HG03103 (cell line): ENCODE results near the gene RAPSN.

Experiments
- ATAC-seq: cut with Tn5 transposase; IDR thresholded peaks from one replicate; pipeline ENCODE4 v1.9.1; 2021; ENCODE audit warnings: low read depth; ENCODE audit not compliant: unreplicated experiment

RAPSN gene

DNA sequence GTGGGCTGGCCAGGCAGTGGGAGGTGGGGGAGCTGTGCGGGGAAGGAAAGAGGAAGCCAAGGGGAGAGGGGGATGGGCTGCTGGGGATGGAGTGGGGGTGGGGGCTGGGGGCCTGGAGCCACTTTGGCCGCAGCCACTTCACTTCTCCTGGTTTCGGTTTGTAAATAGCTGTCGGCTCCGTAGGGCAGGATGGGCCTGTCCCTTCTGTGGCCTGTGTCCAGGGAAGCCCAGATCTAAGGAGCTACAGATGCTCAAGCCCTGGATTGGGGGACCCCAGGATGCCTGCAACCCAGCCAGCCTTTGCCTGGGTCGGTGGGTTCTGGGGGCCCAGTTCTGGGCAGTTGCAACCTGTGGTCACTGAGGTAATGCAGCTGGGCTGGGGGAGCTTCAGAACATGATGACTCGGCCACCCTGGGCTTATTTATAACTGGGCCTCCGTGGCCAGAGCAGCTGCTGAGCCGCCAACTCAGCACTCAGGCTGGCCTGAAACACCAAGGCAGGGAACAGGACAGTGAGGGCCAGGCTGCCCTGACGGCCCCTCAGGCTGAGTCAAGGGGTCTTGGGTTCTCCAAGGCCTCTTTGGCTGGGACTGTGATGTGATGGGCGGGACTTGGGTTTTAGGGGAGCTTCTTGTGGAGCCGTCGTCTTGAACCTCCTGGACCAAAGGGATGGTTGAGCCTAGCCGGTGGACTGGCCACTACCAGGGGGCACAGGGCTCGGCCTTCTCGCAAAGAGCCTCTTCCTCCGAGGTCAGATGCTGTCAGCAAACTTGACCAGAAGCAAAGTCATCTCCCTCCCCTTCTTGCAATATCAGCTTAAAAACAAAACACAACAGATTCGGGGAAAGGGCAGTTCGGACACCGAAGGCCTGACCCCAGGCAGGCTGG lies 55.5 kb downstream of the RAPSN start:
- no peak for ATAC-seq

DNA sequence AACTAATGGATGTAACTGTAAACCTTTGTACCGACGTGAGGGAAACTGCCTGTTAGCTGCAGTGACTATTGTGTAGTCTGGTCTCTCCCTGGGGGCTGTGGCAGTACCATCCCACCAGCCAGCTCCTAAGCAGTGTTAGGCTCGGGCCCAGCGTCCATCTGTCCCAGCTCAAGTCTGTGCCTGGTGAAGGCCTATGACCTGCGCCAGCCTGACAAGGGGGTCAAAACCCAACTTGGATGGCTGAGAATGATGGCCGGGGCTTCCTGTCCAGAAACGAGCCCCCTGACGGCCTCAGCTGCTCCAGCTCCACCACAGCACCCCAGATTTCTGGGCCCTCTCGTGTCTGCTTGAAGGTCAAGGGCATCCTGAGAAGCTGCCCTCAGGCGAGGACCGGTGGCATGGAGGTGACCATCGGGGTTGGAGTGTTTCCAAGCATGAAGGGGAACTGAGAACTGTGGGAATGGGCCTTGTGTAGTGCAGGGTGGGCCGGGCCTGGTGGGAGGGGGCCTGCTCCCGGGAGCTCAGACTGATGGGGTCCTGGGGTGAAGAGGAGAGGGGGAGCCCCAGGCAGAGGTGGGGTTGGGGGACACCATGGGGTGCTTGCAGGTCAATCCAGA lies 56.3 kb downstream of the RAPSN start:
- no peak for ATAC-seq

DNA sequence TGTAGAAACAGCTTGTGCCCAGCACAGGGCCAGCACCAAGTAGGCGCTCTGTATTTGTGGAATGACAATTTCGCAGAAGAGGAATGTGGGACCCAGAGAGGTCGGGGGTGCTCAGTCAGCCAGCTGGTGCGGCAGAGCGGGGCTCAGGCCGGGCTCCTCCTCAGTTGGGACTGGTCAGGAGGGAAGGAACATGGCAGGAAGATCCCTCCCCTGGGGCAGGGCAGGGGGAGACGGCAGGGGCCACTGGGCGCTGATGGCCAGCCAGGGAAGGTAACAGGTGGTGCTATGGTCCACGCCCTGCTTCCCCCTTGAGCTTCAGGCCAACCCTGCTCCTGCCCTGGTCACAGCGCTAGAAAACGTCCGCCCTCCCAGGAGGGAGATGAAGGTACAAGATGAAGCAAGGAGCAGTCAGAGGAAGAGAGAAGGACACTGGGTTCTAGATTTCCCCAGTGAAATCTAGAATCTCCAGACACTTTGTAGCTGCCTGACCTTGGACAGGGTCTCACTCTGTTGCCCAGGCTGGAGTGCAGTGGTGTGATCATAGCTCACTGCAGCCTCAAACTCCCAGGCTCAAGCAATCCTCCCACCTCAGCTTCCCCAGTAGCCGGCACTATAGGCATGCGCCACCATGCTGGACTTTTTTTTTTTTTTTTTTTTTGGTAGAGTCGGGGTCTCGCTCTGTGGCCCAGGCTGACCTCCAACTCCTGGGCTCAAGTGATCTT lies 57.1 kb downstream of the RAPSN start:
- no peak for ATAC-seq

DNA sequence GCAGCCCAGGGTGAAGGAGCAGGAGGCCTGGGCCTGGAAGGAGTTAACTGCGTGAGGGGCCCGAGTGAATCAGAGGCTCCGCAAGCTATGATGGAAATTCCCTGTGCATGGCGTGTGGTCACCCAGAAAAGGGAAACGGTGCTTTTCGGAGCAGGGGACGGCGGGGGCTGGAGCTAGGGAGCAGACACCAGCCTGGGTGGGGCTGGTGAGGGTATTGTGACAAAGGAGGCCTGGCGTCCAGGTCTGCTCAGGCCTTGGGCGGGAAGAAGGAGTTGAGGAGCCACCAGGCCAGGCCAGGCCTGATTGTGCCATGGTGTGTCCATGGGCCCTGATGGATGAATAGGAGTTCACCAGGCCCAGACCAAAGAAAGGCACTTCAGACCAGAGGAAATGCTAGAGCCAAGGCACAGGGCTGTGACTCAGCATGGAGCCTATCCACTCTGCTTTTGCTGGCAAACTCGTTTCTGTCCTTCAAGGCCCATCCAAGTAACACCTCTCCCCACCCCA lies 57.8 kb downstream of the RAPSN start:
- no peak for ATAC-seq

DNA sequence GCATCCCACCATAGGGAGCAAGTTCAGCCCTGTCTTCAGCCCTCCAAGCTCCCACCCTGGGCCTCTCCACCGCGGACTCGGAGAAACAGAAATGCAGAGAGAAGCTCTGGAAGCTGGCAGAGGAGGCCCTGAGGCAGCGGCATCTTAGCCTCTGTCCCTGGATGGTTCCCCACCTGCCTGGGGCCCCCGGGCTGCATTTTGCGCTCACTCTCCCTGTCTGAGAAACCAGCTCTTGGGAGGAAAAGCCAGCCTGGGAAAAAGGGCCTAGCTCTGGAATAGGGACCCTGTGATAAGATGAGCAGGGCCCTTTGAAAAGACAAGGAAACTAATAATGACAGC lies 58.5 kb downstream of the RAPSN start:
- no peak for ATAC-seq

DNA sequence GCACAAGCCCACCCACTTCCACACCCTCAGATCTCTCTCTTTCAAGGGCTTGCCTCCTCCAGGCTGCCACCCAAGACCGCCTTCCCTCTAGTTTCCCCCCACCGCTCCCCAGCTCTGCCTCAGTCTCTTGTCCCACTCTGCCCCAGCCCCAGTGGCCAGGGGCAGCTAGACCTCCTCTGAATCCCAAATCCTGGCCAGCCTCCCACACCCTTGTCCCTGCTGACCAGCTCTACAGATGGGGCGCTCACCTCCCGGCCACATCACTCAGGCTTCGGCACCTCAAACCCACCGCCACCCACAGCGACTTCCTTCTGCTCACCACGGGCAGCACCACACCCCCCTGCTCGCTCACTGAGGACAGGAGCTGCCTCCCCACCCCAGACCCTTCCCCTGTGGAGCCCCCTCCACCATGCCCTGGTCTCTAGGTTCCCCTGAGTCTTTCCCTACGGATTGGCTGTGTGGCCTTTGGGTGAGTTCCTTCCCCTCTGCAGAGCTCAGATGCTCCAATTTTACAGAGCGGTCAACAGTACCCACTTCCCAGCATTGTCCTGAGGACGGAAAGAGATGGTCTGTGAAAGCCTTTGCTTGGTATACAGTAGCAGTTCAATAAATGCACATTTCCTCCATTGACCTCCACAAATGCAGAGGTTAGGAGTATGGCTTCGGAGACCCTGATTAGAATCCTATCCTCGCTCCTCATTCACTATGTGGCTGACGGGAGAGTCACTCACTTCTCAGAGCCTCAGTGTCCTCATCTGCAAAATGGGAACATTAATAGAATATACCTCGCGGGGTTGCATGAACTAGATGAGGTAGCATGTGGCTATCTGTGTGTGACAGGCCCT lies 59.1 kb downstream of the RAPSN start:
- ATAC-seq: no peak

DNA sequence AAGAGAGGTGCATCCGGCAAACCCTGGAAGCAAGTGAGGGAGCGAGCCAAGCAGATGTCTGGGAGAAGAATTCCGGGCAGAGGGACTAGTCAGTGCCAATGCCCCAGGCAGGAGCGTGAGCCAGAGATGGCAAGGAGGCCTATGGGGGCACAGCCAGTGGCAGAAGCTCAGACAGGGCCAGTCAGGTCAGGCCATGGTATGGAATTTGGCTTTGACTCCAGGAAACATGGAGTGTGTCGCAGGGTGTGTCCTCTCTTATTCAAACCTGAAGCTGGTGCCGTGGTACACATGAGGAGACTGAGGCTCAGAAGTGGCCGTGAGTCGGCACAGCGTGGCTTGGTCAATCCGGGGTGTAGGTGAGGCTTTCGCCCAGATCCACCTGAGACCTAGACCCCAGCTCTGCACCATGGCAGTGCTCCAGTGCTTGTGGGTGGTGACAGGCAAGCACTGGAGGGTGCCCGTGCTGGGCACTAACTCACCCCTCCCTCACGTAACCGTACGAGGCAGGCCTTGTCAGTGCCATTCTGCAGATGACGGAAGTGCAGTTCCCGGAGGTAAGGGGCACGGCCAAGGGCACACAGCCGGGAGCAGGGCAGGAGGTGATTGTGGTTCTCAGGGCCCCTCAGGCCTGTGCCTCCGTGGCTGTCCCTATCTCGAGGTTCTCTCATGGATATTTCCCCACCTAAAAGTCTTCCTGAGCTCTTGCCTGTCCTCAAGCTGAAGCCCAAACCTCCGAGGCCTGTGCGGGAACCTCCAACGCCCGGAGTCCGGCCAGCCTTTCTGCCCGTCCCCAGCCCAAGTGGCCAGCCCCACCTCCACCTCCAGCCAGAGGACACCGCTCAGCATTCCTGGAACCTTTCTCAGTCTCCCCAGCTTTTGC lies 60.0 kb downstream of the RAPSN start:
- no peak for ATAC-seq

DNA sequence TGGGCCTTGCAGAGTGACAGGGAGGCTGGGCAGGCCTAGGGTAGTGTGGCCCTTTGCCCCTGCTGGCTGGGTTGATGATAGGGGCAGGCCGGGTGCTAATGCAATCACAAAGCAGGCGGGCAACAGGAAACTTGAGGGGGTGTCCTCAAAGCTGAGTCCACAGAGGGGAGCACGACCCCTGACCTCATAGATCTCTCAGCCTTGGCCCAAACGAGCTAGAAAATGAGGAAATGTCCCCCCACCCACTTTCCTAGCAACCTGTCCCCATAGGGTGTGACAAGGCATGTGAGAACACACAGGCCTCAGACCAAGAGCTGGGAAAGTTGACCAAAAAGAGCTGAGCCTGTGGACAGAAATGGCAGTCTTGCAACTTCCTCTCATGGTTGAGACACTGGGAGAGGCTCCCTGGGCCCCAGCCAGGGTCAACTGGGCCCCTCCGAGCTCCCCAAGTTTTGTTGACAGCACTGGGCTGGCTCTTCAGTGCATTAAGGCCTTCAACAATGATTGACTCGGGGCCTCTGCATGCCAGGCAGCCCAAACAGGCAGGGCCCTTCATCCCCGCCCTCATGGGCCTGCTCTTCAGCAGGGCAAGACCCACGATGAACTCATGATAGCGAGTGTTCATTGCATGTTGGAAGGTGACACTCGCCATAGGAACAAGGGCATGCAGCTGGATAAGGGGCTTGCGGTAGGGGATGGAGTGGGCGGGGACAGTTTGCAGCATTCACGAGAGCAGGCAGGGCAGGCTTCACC lies 60.8 kb downstream of the RAPSN start:
- no peak for ATAC-seq
